ENCODE results near the gene C11orf68.

Gene C11orf68

DNA sequence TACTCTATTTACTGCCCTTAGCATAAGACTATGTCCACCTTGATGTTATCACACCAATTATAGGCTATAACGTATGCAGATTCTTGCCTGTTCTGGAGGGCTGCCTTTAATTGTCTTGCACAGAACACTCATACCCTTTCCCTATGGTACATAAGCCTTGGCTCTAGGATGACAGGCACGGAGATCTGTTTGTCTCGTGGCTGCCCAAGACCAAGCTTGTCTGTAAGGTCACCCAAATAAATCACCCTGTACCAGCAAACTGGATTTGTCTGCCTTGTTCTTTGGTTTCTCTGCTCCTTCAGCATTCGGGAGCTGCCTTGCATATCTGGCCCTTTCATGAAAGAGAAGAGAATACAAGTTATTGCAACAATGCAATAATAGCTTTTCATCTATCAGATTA, 18.9 kb upstream of the C11orf68 start:
- Histone ChIP-seq H2AFZ (ENCODE audit: low read length) (no peak overlapping the region), H3K79me2 (ENCODE audit: low read length) (no peaks in the 10 kb centered on the region), H3K9me2 (replicated peaks; ENCODE audit: insufficient read depth, low read length) (no peaks in the 10 kb centered on the region), H3K36me3 (replicated peaks; ENCODE audit: insufficient read depth, low read length) (no peaks in the 10 kb centered on the region), H3K9ac (ENCODE audit: low read length) (no peak overlapping the region), H3K4me2 (ENCODE audit: low read depth, low read length) (no peak overlapping the region), H4K20me1 (ENCODE audit: insufficient read depth, low read length) (no peaks in the 10 kb centered on the region), H3K27me3 (replicated peaks; ENCODE audit: insufficient read depth, low read length) (no peaks in the 10 kb centered on the region), H3K27ac (ENCODE audit: low read length) (no peak overlapping the region), H3K9me3 (replicated peaks; ENCODE audit: insufficient read depth, low read length) (no peaks in the 10 kb centered on the region), H3K4me1 (ENCODE audit: low read length) (no peaks in the 10 kb centered on the region), H3K4me3 (ENCODE audit: low read length) (no peak overlapping the region), H3F3A (ENCODE audit: insufficient read depth, low read length) (no peaks in the 10 kb centered on the region)
- DNase-seq: no peak
- TF ChIP-seq, protein P1, sequence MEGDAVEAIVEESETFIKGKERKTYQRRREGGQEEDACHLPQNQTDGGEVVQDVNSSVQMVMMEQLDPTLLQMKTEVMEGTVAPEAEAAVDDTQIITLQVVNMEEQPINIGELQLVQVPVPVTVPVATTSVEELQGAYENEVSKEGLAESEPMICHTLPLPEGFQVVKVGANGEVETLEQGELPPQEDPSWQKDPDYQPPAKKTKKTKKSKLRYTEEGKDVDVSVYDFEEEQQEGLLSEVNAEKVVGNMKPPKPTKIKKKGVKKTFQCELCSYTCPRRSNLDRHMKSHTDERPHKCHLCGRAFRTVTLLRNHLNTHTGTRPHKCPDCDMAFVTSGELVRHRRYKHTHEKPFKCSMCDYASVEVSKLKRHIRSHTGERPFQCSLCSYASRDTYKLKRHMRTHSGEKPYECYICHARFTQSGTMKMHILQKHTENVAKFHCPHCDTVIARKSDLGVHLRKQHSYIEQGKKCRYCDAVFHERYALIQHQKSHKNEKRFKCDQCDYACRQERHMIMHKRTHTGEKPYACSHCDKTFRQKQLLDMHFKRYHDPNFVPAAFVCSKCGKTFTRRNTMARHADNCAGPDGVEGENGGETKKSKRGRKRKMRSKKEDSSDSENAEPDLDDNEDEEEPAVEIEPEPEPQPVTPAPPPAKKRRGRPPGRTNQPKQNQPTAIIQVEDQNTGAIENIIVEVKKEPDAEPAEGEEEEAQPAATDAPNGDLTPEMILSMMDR (IDR thresholded peaks at IDR 0.05; ENCODE audit: low read length): no peak
- TF ChIP-seq EZH2phosphoT487 (IDR thresholded peaks at IDR 0.05; ENCODE audit: low read length) (no peak), EZH2 (optimal IDR thresholded peaks at IDR 0.05; ENCODE audit: low read depth, low read length) (no peak)

DNA sequence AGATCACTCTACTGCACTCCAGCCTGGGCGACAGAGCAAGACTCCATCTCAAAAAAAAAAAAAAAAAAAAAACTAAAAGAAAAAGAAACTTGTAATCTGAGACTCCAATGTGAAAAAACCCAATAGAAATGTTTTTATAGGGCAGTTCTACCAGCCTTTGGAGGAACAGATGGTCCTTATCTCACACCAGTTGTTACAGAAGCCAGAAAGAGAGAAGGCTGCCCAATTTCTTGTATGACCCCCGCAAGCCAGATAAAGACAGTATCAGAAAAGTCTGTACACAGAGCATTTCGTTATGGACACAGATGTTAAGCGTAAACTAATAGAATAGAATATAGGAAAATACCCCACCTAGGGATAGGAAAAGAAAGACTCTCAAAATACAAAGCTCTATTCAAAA, 15.2 kb upstream of the C11orf68 start:
- no peaks in the 10 kb centered on the region for H3K9me2 ChIP-seq (replicated peaks; ENCODE audit: insufficient read depth, low read length)
- H4K20me1 ChIP-seq (ENCODE audit: insufficient read depth, low read length): no peaks in the 10 kb centered on the region
- no peak overlapping the region for H3K4me2 ChIP-seq (ENCODE audit: low read depth, low read length)
- no peak for DNase-seq
- no peak overlapping the region for H2AFZ ChIP-seq (ENCODE audit: low read length)
- peaks cover 3% of the 10 kb centered on the region for H3K4me1 ChIP-seq (ENCODE audit: low read length)
- H3F3A ChIP-seq (ENCODE audit: insufficient read depth, low read length): peaks cover 2% of the 10 kb centered on the region
- H3K9ac ChIP-seq (ENCODE audit: low read length): no peak overlapping the region
- H3K9me3 ChIP-seq (replicated peaks; ENCODE audit: insufficient read depth, low read length): no peaks in the 10 kb centered on the region
- no peak overlapping the region for H3K27ac ChIP-seq (ENCODE audit: low read length)
- TF ChIP-seq, protein P1 (IDR thresholded peaks at IDR 0.05; ENCODE audit: low read length): no peak
- no peak for TF ChIP-seq EZH2phosphoT487 (IDR thresholded peaks at IDR 0.05; ENCODE audit: low read length)
- no peak for TF ChIP-seq EZH2 (optimal IDR thresholded peaks at IDR 0.05; ENCODE audit: low read depth, low read length)
- H3K36me3 ChIP-seq (replicated peaks; ENCODE audit: insufficient read depth, low read length): no peaks in the 10 kb centered on the region
- H3K27me3 ChIP-seq (replicated peaks; ENCODE audit: insufficient read depth, low read length): no peaks in the 10 kb centered on the region
- no peaks in the 10 kb centered on the region for H3K79me2 ChIP-seq (ENCODE audit: low read length)
- H3K4me3 ChIP-seq (ENCODE audit: low read length): no peak overlapping the region

DNA sequence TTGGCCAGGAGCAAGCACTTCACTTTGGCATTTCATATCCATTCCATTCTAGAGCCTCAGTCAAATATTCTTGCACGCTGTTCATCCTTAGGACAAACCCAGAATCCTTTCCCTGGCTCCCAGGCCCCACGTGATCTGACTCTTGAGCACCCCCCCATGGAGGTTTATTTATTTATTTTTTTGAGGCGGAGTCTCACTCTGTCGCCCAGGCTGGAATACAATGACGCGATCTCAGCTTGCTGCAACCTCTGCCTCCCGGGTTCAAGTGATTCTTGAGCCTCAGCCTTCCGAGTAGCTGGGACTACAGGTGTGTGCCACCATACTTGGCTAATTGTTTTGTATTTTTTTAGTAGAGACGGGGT, 13.7 kb upstream of the C11orf68 start:
- Histone ChIP-seq H3K36me3 (replicated peaks; ENCODE audit: insufficient read depth, low read length) (no peaks in the 10 kb centered on the region), H4K20me1 (ENCODE audit: insufficient read depth, low read length) (no peaks in the 10 kb centered on the region), H3F3A (ENCODE audit: insufficient read depth, low read length) (peaks cover 17% of the 10 kb centered on the region), H3K9me2 (replicated peaks; ENCODE audit: insufficient read depth, low read length) (no peaks in the 10 kb centered on the region), H3K9ac (ENCODE audit: low read length) (no peak overlapping the region), H3K79me2 (ENCODE audit: low read length) (no peaks in the 10 kb centered on the region), H3K27ac (ENCODE audit: low read length) (no peak overlapping the region), H3K4me2 (ENCODE audit: low read depth, low read length) (no peak overlapping the region), H2AFZ (ENCODE audit: low read length) (no peak overlapping the region), H3K4me3 (ENCODE audit: low read length) (no peak overlapping the region), H3K9me3 (replicated peaks; ENCODE audit: insufficient read depth, low read length) (no peaks in the 10 kb centered on the region), H3K4me1 (ENCODE audit: low read length) (peaks cover 15% of the 10 kb centered on the region), H3K27me3 (replicated peaks; ENCODE audit: insufficient read depth, low read length) (no peaks in the 10 kb centered on the region)
- TF ChIP-seq EZH2phosphoT487 (IDR thresholded peaks at IDR 0.05; ENCODE audit: low read length) (no peak), EZH2 (optimal IDR thresholded peaks at IDR 0.05; ENCODE audit: low read depth, low read length) (no peak)
- TF ChIP-seq, protein P1 (IDR thresholded peaks at IDR 0.05; ENCODE audit: low read length): no peak
- DNase-seq: no peak

Data from MM.1S (cell line).